ENCODE measurements around the gene BFSP1. TPM values are rescaled to one million over a fixed set of nuclear protein-coding genes. Genes with fewer than 3 reads are reported as not detected.

Gene BFSP1
- total RNA-seq, 1 donor: 4.7 TPM

GRCh38 chr20:17493173-17493572, 38.0 kb downstream of the BFSP1 start:
- no peak overlapping the region for H3K4me3 ChIP-seq (ENCODE audit: low read depth, low read length)
- TF ChIP-seq CTCF (IDR thresholded peaks at IDR 0.05; ENCODE audit: insufficient read depth, low read depth, low read length): no peak
- DNase-seq (ENCODE audit: low read depth): no peak

GRCh38 chr20:17491488-17491887, 39.7 kb downstream of the BFSP1 start:
- TF ChIP-seq CTCF (IDR thresholded peaks at IDR 0.05; ENCODE audit: insufficient read depth, low read depth, low read length): no peak
- no peak overlapping the region for H3K4me3 ChIP-seq (ENCODE audit: low read depth, low read length)
- no peak for DNase-seq (ENCODE audit: low read depth)

- DNase-seq (ENCODE audit: low read depth): no peak
- H3K4me3 ChIP-seq (ENCODE audit: low read depth, low read length): no peak overlapping the region
- no peak for TF ChIP-seq CTCF (IDR thresholded peaks at IDR 0.05; ENCODE audit: insufficient read depth, low read depth, low read length)
Observed at GRCh38 chr20:17491041-17491440, 40.1 kb downstream of the BFSP1 start.

GRCh38 chr20:17490501-17490900, 40.7 kb downstream of the BFSP1 start:
- TF ChIP-seq CTCF (IDR thresholded peaks at IDR 0.05; ENCODE audit: insufficient read depth, low read depth, low read length): no peak
- H3K4me3 ChIP-seq (ENCODE audit: low read depth, low read length): no peak overlapping the region
- DNase-seq (ENCODE audit: low read depth): no peak

GRCh38 chr20:17488916-17489600, 42.1 kb downstream of the BFSP1 start:
- H3K4me3 ChIP-seq (ENCODE audit: low read depth, low read length): no peak overlapping the region
- TF ChIP-seq CTCF (IDR thresholded peaks at IDR 0.05; ENCODE audit: insufficient read depth, low read depth, low read length): no peak
- no peak for DNase-seq (ENCODE audit: low read depth)

- no peak for DNase-seq (ENCODE audit: low read depth)
- H3K4me3 ChIP-seq (ENCODE audit: low read depth, low read length): no peak overlapping the region
Observed at GRCh38 chr20:17485017-17485416, 46.2 kb downstream of the BFSP1 start.

More at GRCh38 chr20:17485017-17485416, 46.2 kb downstream of the BFSP1 start:
- no peak for TF ChIP-seq CTCF (IDR thresholded peaks at IDR 0.05; ENCODE audit: insufficient read depth, low read depth, low read length)

Measured in fibroblast of villous mesenchyme (primary cell).